HG02973 (cell line): ENCODE data around the gene LONP1.
"Not testable (repeated sequence)": the region's sequence is repeated elsewhere in the genome, so short reads cannot be mapped to it uniquely, and the experiment has no call there.

ENCODE experiments used
- ATAC-seq: cut with Tn5 transposase; IDR thresholded peaks from one replicate; pipeline ENCODE4 v1.9.1; 2021; ENCODE audit warnings: moderate library complexity; ENCODE audit not compliant: unreplicated experiment

Gene LONP1

GRCh38 chr19:5719961-5720790 lies at the start of gene LONP1, which contains the start of gene CATSPERD:
Gene LONP1, minus strand, starts transcription at chr19:5720146. Its CDS starts 14 bp downstream, at chr19:5720132.
Gene CATSPERD, plus strand, starts transcription at chr19:5720637. Its CDS starts 101 bp downstream, at chr19:5720738.
- peak; percentile 73 for ATAC-seq

GRCh38 chr19:5767949-5768348 lies 48.0 kb upstream of the LONP1 start:
- no peak for ATAC-seq

- no peak for ATAC-seq
Observed at GRCh38 chr19:5765220-5765619, 45.3 kb upstream of the LONP1 start.

GRCh38 chr19:5762608-5763217 lies 42.8 kb upstream of the LONP1 start:
- no peak for ATAC-seq

GRCh38 chr19:5753743-5754142 lies 33.8 kb upstream of the LONP1 start:
- ATAC-seq: no peak

GRCh38 chr19:5751709-5752108 lies 31.8 kb upstream of the LONP1 start:
- no peak for ATAC-seq

- no peak for ATAC-seq
Observed at GRCh38 chr19:5749505-5749904, 29.6 kb upstream of the LONP1 start.

GRCh38 chr19:5748920-5749319 lies 29.0 kb upstream of the LONP1 start:
- not testable (repeated sequence) for ATAC-seq

- ATAC-seq: not testable (repeated sequence)
Observed at GRCh38 chr19:5744999-5745398, 25.1 kb upstream of the LONP1 start.

- ATAC-seq: no peak
Observed at GRCh38 chr19:5743630-5744029, 23.7 kb upstream of the LONP1 start.

GRCh38 chr19:5742051-5742450 lies 22.1 kb upstream of the LONP1 start:
- no peak for ATAC-seq

GRCh38 chr19:5738423-5738822 lies 18.5 kb upstream of the LONP1 start:
- no peak for ATAC-seq

GRCh38 chr19:5733172-5733571 lies 13.2 kb upstream of the LONP1 start:
- ATAC-seq: not testable (repeated sequence)

GRCh38 chr19:5727453-5728050 lies 7.6 kb upstream of the LONP1 start:
- no peak for ATAC-seq

GRCh38 chr19:5719274-5719960 lies 529 bp downstream of the LONP1 start:
- ATAC-seq: peak; percentile 3

- ATAC-seq: no peak
Observed at GRCh38 chr19:5718579-5719273, 1.2 kb downstream of the LONP1 start.

GRCh38 chr19:5718037-5718578 lies 1.8 kb downstream of the LONP1 start:
- ATAC-seq: no peak

GRCh38 chr19:5717215-5717935 lies 2.6 kb downstream of the LONP1 start:
- ATAC-seq: no peak

- no peak for ATAC-seq
Observed at GRCh38 chr19:5714816-5715215, 5.1 kb downstream of the LONP1 start.

- ATAC-seq: no peak
Observed at GRCh38 chr19:5713228-5713627, 6.7 kb downstream of the LONP1 start.
